HG03175 (cell line): ENCODE results near the gene HLF.

Source experiments
- ATAC-seq: cut with Tn5 transposase; IDR thresholded peaks from one replicate; pipeline ENCODE4 v1.9.1; 2021; ENCODE audit warnings: mild to moderate bottlenecking, moderate library complexity; ENCODE audit not compliant: unreplicated experiment

Gene HLF

GRCh38 chr17:55346658-55347057 lies 81.9 kb downstream of the HLF start:
- ATAC-seq, result no peak

- no peak for ATAC-seq
Observed at GRCh38 chr17:55347341-55347740, 82.6 kb downstream of the HLF start.

- peak; percentile 63 for ATAC-seq
Observed at GRCh38 chr17:55348749-55349354, 84.1 kb downstream of the HLF start.

- ATAC-seq, result no peak
Observed at GRCh38 chr17:55350825-55351205, 86.1 kb downstream of the HLF start.

GRCh38 chr17:55351226-55351625 lies 86.5 kb downstream of the HLF start:
- no peak for ATAC-seq

- ATAC-seq, result no peak
Observed at GRCh38 chr17:55354010-55354409, 89.2 kb downstream of the HLF start.

- ATAC-seq, result no peak
Observed at GRCh38 chr17:55354941-55355340, 90.2 kb downstream of the HLF start.

- ATAC-seq, result peak; percentile 98
Observed at GRCh38 chr17:55356434-55357328, 91.9 kb downstream of the HLF start.

- ATAC-seq, result no peak
Observed at GRCh38 chr17:55360971-55361370, 96.2 kb downstream of the HLF start.

GRCh38 chr17:55363033-55363432 lies 98.3 kb downstream of the HLF start:
- no peak for ATAC-seq

- no peak for ATAC-seq
Observed at GRCh38 chr17:55366020-55366481, 101.3 kb downstream of the HLF start.

- ATAC-seq, result no peak
Observed at GRCh38 chr17:55368706-55369105, 103.9 kb downstream of the HLF start.
